Measurements from ENCODE around the gene GMPPB. TPM values are rescaled to one million over a fixed set of nuclear protein-coding genes. Genes with fewer than 3 reads are reported as not detected.

Gene GMPPB
- polyA plus RNA-seq, 1 donor (not counting 4 experiments of a cell fraction or from before 2014, with no cell fraction given): 17.4 TPM

GRCh38 chr3:49761661-49762060, 37.9 kb upstream of the GMPPB start:
- Histone ChIP-seq H3K4me3 (ENCODE audit: control insufficient read depth in 2 of 3, extremely low read depth in 1 of 3, insufficient read depth in 2 of 3, low read depth in 1 of 3, low read length in 3 of 3) (no peak overlapping the region), H3K36me3 (ENCODE audit: control insufficient read depth in 2 of 2, extremely low read depth in 1 of 2, insufficient read depth in 2 of 2, low read length in 2 of 2) (no peaks in the 10 kb centered on the region), H3K9me1 (ENCODE audit: control insufficient read depth, extremely low read depth, insufficient read depth, low read length) (no peaks in the 10 kb centered on the region), H3K27me3 (ENCODE audit: control insufficient read depth, extremely low read depth, insufficient read depth, low read length) (no peaks in the 10 kb centered on the region), H3K27ac (ENCODE audit: control insufficient read depth, insufficient read depth, low read length) (no peak overlapping the region), H3K9me3 (ENCODE audit: control insufficient read depth, low read depth, low read length) (no peaks in the 10 kb centered on the region), H4K20me1 (ENCODE audit: control insufficient read depth, extremely low read depth, insufficient read depth, low read length) (no peaks in the 10 kb centered on the region), H3K4me2 (ENCODE audit: control insufficient read depth, extremely low read depth, insufficient read depth, low read depth, low read length) (no peak overlapping the region), H2AFZ (ENCODE audit: control insufficient read depth, low read length) (no peak overlapping the region), H3K9ac (ENCODE audit: control insufficient read depth, extremely low read depth, insufficient read depth, low read length) (no peak overlapping the region), H3K79me2 (ENCODE audit: control insufficient read depth, insufficient read depth, low read length) (peaks cover 36% of the 10 kb centered on the region), H3K4me1 (ENCODE audit: control insufficient read depth, extremely low read depth, insufficient read depth, low read length) (no peaks in the 10 kb centered on the region)
- TF ChIP-seq CTCF (optimal IDR thresholded peaks at IDR 0.05 in 1 of 3, IDR thresholded peaks at IDR 0.05 in 1 of 3, conservative IDR thresholded peaks at IDR 0.05 in 1 of 3; ENCODE audit: extremely low read depth in 1 of 3, insufficient read depth in 2 of 3, low read length in 3 of 3): no peak
- TF ChIP-seq EZH2 (IDR thresholded peaks at IDR 0.05; ENCODE audit: low read length): no peak
- DNase-seq (ENCODE audit: low read depth, low spot score): no peak
- dilution Hi-C loops (cut with MboI; ENCODE audit: extremely low pct_ligation_motif_present, low sequenced_read_pairs): no loop called here
- FAIRE-seq: no peak

- H3K36me3 ChIP-seq (ENCODE audit: control insufficient read depth in 2 of 2, extremely low read depth in 1 of 2, insufficient read depth in 2 of 2, low read length in 2 of 2): no peaks in the 10 kb centered on the region
- H3K4me2 ChIP-seq (ENCODE audit: control insufficient read depth, extremely low read depth, insufficient read depth, low read depth, low read length): no peak overlapping the region
- no peak overlapping the region for H3K27ac ChIP-seq (ENCODE audit: control insufficient read depth, insufficient read depth, low read length)
- H3K4me1 ChIP-seq (ENCODE audit: control insufficient read depth, extremely low read depth, insufficient read depth, low read length): no peaks in the 10 kb centered on the region
- DNase-seq (ENCODE audit: low read depth, low spot score) (no peak), FAIRE-seq (no peak)
- H3K4me3 ChIP-seq (ENCODE audit: control insufficient read depth in 2 of 3, extremely low read depth in 1 of 3, insufficient read depth in 2 of 3, low read depth in 1 of 3, low read length in 3 of 3): no peak overlapping the region
- TF ChIP-seq EZH2 (IDR thresholded peaks at IDR 0.05; ENCODE audit: low read length): no peak
- TF ChIP-seq CTCF (optimal IDR thresholded peaks at IDR 0.05 in 1 of 3, IDR thresholded peaks at IDR 0.05 in 1 of 3, conservative IDR thresholded peaks at IDR 0.05 in 1 of 3; ENCODE audit: extremely low read depth in 1 of 3, insufficient read depth in 2 of 3, low read length in 3 of 3): no peak
- no peaks in the 10 kb centered on the region for H3K27me3 ChIP-seq (ENCODE audit: control insufficient read depth, extremely low read depth, insufficient read depth, low read length)
- no peak overlapping the region for H2AFZ ChIP-seq (ENCODE audit: control insufficient read depth, low read length)
- H3K9me3 ChIP-seq (ENCODE audit: control insufficient read depth, low read depth, low read length): no peaks in the 10 kb centered on the region
- peaks cover 34% of the 10 kb centered on the region for H3K79me2 ChIP-seq (ENCODE audit: control insufficient read depth, insufficient read depth, low read length)
- H4K20me1 ChIP-seq (ENCODE audit: control insufficient read depth, extremely low read depth, insufficient read depth, low read length): no peaks in the 10 kb centered on the region
- H3K9ac ChIP-seq (ENCODE audit: control insufficient read depth, extremely low read depth, insufficient read depth, low read length): no peak overlapping the region
- dilution Hi-C loops (cut with MboI; ENCODE audit: extremely low pct_ligation_motif_present, low sequenced_read_pairs): no loop called here
- no peaks in the 10 kb centered on the region for H3K9me1 ChIP-seq (ENCODE audit: control insufficient read depth, extremely low read depth, insufficient read depth, low read length)
These were observed 35.5 kb upstream of the GMPPB start for GRCh38 chr3:49759226-49759625.

Data from keratinocyte (primary cell).